NCI-H2081 (cell line): Measurements from ENCODE around the gene OR5A1.

ENCODE experiments used
- DNase-seq, 2 experiments: peaks; one replicate each; lab custom pipeline; 2025; lab: John Stamatoyannopoulos, UW

The OR5A1 gene

DNA sequence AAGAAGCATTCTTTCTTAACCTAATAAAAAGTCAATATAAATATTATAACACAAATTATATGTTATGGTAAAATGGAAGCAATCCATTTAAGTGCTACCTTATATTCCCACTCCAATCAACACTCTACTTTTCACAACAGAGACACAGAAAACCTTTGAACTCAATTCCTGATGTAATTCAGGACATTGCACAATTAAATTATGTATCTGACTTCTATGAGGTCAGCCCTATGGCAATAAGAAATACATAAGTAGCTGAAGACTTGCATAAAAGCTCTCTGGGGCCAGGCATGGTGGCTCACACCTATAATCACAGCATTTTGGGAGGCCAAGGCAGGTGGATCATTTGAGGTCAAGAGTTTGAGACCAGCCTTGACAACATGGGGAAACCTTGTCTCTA, 43.6 kb downstream of the OR5A1 start:
- DNase-seq, result no peak

DNA sequence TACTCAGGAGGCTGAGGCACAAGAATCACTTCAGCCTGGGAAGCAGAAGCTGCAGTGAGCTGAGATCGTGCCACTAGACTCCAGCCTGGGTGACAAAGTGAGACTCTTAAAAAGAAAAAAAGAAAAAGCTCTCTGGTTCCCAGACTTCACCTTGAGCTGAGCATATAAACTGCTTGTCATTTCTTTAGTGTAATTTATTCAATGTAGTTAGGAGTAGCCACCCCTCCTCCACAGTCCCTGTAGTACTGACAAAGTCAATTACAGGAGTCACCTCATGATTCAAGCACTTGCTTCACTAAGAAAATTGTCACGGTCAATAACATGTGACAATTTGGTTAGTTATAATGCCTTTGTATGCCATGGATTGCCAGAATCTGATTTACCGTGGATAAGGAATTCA, 44.1 kb downstream of the OR5A1 start:
- no peak for DNase-seq
